Activated T-cell treated with anti-CD3 and anti-CD28 coated beads, Interleukin-2, amount 50 U/mL, for 1 hour (primary cell): ENCODE results near the gene ZNHIT6.

Experiments
- DNase-seq: peaks from one replicate; pipeline ENCODE4 v3.0.0-alpha.2; 2020

ZNHIT6 gene

DNA sequence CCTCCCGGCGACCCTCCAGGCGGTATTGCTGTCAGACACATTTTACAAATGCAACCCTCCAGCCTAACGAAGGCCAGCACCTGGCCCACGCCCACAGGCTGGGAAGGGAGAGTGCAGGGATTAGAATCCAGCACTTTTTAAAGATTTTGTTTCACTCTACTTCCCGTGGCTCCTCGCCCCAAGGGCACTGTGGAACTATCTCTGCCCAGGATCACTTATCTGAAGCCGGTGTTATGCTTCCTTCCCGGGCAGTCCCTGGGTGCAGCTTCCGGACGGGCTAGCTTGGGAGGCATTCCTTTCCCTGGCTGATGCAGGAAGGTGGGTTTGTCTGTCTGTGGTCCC is 91.9 kb downstream of the ZNHIT6 start:
- no peak for DNase-seq

GRCh38 chr1:85615586-85616363 is 92.5 kb downstream of the ZNHIT6 start:
- DNase-seq, result no peak

DNA sequence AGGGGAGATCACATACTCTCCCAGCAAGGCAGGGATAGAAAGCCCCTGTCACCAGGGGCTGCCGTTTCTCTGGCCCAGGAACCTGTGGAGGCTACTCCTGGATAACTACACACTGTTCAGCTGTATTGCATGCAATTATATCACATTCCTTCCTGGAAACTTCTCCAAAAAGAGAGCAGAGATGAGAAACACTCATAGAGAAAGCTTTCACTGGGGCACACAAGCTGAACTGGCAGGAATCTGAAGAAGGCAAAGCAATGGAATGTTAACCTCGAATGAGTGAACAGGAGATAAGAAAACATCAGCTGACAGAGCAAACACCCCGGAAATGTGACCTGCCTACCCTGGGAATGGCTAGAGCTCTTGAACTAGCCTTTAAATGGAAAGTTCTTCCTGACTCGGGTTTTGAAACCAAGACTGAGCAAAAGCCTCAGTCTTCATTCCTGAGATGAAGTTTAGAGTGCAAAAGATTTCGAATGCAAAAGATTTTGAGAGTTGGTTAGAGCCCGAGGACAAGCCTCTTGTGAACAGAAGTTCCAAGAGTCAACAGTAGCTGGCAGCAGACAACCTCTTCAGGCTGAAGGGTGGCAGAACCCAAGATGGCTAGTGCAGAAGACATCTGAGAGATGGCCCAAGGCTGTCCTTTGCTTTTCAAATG is 95.4 kb downstream of the ZNHIT6 start:
- DNase-seq, result no peak

DNA sequence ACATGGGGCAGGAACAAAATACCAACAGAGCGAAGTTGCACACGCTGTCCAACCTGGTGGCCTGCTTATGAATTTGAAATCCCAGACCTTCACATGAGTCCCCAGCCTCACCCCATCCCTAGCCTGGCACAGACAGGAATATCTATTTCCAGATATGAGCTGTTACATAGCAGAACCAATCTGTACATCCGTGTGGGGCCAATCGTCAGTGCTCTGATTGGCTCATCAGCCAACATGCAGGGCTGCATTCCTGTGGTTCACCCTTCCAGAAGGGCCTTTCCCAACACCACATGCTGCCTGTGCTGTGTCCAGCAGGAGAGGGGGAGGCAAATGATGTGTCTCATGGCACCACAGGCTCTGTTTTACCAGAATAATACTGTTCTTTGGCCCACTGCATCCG is 96.4 kb downstream of the ZNHIT6 start:
- DNase-seq, result no peak

GRCh38 chr1:85611425-85611824 is 96.8 kb downstream of the ZNHIT6 start:
- DNase-seq, result no peak

- no peak for DNase-seq
Observed at GRCh38 chr1:85609976-85610375, 98.3 kb downstream of the ZNHIT6 start.

DNA sequence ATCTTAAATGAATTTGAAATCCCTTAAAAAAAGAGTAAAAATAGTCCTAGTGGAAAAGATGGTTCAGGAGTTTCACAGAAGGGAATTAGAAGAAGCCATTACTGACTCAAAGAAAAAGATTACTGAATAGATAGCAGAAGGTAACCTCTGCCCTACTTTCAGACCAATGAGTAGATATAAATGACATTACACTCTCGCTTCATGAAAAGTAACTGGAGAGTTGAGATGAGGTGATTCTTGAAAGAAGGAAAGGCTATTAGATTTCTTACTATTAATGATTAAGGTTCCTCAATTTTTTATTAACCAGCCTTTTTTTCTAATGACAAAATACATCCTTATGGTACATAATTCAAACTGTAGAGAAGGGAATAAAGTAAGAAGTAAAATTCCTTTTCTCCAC is 99.4 kb downstream of the ZNHIT6 start:
- no peak for DNase-seq

- no peak for DNase-seq
Observed at GRCh38 chr1:85607921-85608265, 100.3 kb downstream of the ZNHIT6 start.

- no peak for DNase-seq
Observed at GRCh38 chr1:85607126-85607920, 100.9 kb downstream of the ZNHIT6 start.

DNA sequence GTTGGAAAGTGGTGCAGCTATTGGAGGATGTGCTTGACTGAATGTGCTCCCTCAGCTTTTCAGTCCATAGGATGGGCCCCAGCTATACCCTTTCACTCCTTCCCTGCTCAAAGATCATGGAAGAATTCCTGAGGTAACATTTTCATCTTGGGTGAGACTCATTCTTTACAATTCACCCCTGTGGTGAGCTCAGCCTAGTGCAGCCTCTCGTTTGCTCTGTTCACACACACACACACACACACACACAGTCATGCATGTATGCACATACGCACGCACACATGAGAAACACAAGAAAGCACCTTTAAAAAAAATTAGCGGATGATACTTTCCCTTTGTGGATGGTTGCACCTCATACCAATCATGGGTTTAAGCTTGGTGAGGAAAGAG is 101.8 kb downstream of the ZNHIT6 start:
- no peak for DNase-seq

DNA sequence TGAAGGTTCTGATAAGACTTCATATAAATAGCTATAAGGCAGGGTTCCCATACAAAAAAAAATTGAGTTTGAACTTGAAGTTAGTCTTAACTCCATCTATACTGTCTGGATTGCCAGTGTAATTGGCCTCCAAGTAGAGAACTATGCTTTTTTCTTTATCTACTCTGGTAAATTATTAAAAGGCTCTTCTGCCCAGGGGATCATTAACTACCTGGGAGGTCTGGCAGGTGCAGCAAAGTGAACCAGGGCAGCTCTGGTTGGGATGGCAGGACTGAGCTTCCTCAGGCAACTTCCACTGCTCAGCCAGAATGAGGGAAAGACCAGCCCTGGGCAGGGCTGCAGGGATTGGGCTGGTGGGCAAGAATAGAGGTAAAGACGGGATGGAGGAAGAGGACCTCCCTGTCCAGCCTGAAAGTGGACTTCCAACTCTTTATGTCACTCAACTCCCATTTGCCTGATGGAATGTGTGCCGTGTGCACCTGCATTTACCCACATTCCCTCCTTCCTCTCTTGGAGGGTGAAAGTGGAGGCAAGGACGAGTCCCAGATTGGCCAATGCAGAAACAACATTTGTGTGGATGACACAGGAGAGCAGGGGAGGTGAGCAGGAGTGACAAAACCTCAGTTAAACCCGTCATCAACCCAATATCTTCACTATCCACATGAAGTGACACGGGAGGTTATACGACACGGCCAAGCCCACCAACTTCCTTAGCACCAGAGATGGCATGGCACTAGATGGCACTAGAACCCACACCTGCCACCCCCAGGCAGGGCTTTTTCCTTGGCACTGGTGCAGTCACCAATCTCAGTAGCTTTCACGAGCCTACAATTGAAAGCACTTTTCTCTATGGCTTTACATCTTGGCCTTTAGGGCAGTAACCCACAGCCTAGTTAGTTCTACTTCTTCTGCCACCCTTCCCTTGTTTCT is 102.5 kb downstream of the ZNHIT6 start:
- DNase-seq, result no peak

- no peak for DNase-seq
Observed at GRCh38 chr1:85604298-85604997, 103.8 kb downstream of the ZNHIT6 start.

- no peak for DNase-seq
Observed at GRCh38 chr1:85603086-85603880, 105.0 kb downstream of the ZNHIT6 start.

- no peak for DNase-seq
Observed at GRCh38 chr1:85602571-85602970, 105.7 kb downstream of the ZNHIT6 start.

- no peak for DNase-seq
Observed at GRCh38 chr1:85601901-85602300, 106.3 kb downstream of the ZNHIT6 start.

GRCh38 chr1:85599681-85600080 is 108.6 kb downstream of the ZNHIT6 start:
- DNase-seq, result no peak
